GM12878 (cell line): Measurements from ENCODE around the gene SUPT4H1. TPM values are rescaled to one million over a fixed set of nuclear protein-coding genes. Genes with fewer than 3 reads are reported as not detected.

Experiments
- ATAC-seq: fragments of 200-7000 bp; cut with Tn5 transposase; 3 replicates; pipeline ENCODE4 v1.9.1; 2020; ENCODE audit warnings: mild to moderate bottlenecking, moderate library complexity
- BruUV-seq: library from RNA; stranded (reverse); fragments of 400-500 nt; replicated peaks from 2 replicates; lab custom pipeline; 2021; lab: Mats Ljungman, UMichigan
- CTCF ChIA-PET: fragments of 300-600 bp; sonication (Branson Sonifier 250); formaldehyde crosslinking; extraction: SDS; loops from one replicate; lab custom pipeline; 2021; ENCODE audit warnings: inconsistent platforms; lab: Yijun Ruan, JAX
- POLR2A ChIA-PET: fragments of 350-600 bp; formaldehyde crosslinking; extraction: SDS; loops from one replicate; lab custom pipeline; 2021; ENCODE audit warnings: inconsistent platforms; lab: Charles Lee
- RAD21 ChIA-PET: fragments of 300-600 bp; sonication (Branson Sonifier 250); formaldehyde crosslinking; loops from one replicate; lab custom pipeline; 2023; ENCODE audit warnings: antibody characterized with exemption; ENCODE audit not compliant: unreplicated experiment; lab: Charles Lee
- SMC1A ChIA-PET: fragments of 300-600 bp; sonication (Branson Sonifier 250); formaldehyde crosslinking; loops from one replicate; lab custom pipeline; 2023; ENCODE audit not compliant: unreplicated experiment, uncharacterized antibody; lab: Charles Lee
- DNase-seq: peaks from one replicate; pipeline ENCODE4 v3.0.0-alpha.2; 2011; ENCODE audit warnings: low read depth, low spot score
- FAIRE-seq: peaks from 3 replicates; lab custom pipeline; 2011; peaks lifted over from hg19 to GRCh38; lab: Jason Lieb, UNC
- H2AFZ ChIP-seq: 2 replicates; pipeline ENCODE4 v1.6.0; 2011; ENCODE audit warnings: low read depth, low read length, control low read depth; ENCODE audit not compliant: control insufficient read depth
- H3K27ac ChIP-seq: 2 replicates; pipeline ENCODE4 v1.5.1; 2011; ENCODE audit warnings: control low read depth; ENCODE audit not compliant: control insufficient read depth, insufficient read depth
- H3K27me3 ChIP-seq, 2 experiments: replicated peaks in 1 of 2; 2 replicates each; pipeline versions ENCODE4 v1.6.0 to v1.6.1; 2011; ENCODE audit warnings: low read length in 1 of 2; ENCODE audit not compliant: control insufficient read depth in 2 of 2, insufficient read depth in 2 of 2
- H3K36me3 ChIP-seq, 2 experiments: 2 replicates each; pipeline ENCODE4 v1.5.1; 2011; ENCODE audit warnings: low read length in 1 of 2; ENCODE audit not compliant: control insufficient read depth in 2 of 2, insufficient read depth in 2 of 2
- H3K4me1 ChIP-seq: 2 replicates; pipeline ENCODE4 v1.6.1; 2011; ENCODE audit warnings: mild to moderate bottlenecking, low read length, moderate library complexity, mixed read lengths; ENCODE audit not compliant: control insufficient read depth, insufficient read depth
- H3K4me2 ChIP-seq: 2 replicates; pipeline ENCODE4 v1.6.0; 2011; ENCODE audit warnings: control low read depth; ENCODE audit not compliant: control insufficient read depth, insufficient read depth
- H3K4me3 ChIP-seq: fragments of 200-600 bp; sonication (generic); 2 replicates; pipeline ENCODE4 v1.5.1; 2016
- H3K79me2 ChIP-seq: 2 replicates; pipeline ENCODE4 v1.6.0; 2011; ENCODE audit warnings: low read length; ENCODE audit not compliant: control insufficient read depth, insufficient read depth
- H3K9ac ChIP-seq: 2 replicates; pipeline ENCODE4 v1.8.0; 2011; ENCODE audit warnings: low read length, control low read depth, mixed read lengths; ENCODE audit not compliant: control insufficient read depth, insufficient read depth
- H3K9me3 ChIP-seq: replicated peaks from 3 replicates; pipeline ENCODE4 v1.5.1; 2011; ENCODE audit warnings: mild to moderate bottlenecking, low read length; ENCODE audit not compliant: control insufficient read depth, insufficient read depth
- H4K20me1 ChIP-seq: 2 replicates; pipeline ENCODE4 v1.6.0; 2011; ENCODE audit not compliant: control insufficient read depth, insufficient read depth
- ATF7 ChIP-seq: fragments of 450-650 bp; IDR thresholded peaks from 2 replicates; pipeline ENCODE4 v1.6.1; 2016; ENCODE audit warnings: low read depth, mild to moderate bottlenecking
- CREM ChIP-seq: IDR thresholded peaks from 2 replicates; pipeline ENCODE4 v1.6.1; 2014; ENCODE audit warnings: antibody characterized with exemption, low read depth
- E2F4 ChIP-seq: IDR thresholded peaks from 2 replicates; pipeline ENCODE4 v1.6.1; 2012; ENCODE audit warnings: low read depth, low read length, improper control_type of control experiment
- EP300 ChIP-seq, 2 experiments: fragments of 150-350 bp in 1 of 2; IDR thresholded peaks; 2 replicates each; pipeline ENCODE4 v1.6.1; 2011 to 2012; ENCODE audit warnings: low read depth in 2 of 2, low read length in 2 of 2, borderline replicate concordance in 1 of 2, improper control_type of control experiment in 1 of 2, inconsistent platforms in 1 of 2; ENCODE audit not compliant: control insufficient read depth in 1 of 2
- IKZF2 ChIP-seq, 2 experiments: fragments of 450-650 bp; IDR thresholded peaks; 2 replicates each; pipeline ENCODE4 v1.6.1; 2017; ENCODE audit warnings: mild to moderate bottlenecking in 2 of 2, moderate library complexity in 2 of 2
- KLF5 ChIP-seq: fragments of 450-650 bp; IDR thresholded peaks from 2 replicates; pipeline ENCODE4 v1.6.1; 2014; ENCODE audit warnings: mild to moderate bottlenecking; ENCODE audit not compliant: partially characterized antibody
- NBN ChIP-seq: fragments of 450-650 bp; IDR thresholded peaks from 2 replicates; pipeline ENCODE4 v1.6.1; 2016
- PAX5 ChIP-seq: IDR thresholded peaks from 2 replicates; pipeline ENCODE4 v1.6.1; 2011; ENCODE audit warnings: low read depth, low read length, borderline replicate concordance
- SMARCA5 ChIP-seq: fragments of 450-650 bp; IDR thresholded peaks from 2 replicates; pipeline ENCODE4 v1.6.1; 2017; ENCODE audit warnings: mild to moderate bottlenecking
- SUZ12 ChIP-seq: fragments of 200-600 bp; sonication (generic); IDR thresholded peaks from one replicate; pipeline ENCODE4 v1.6.1; 2018; ENCODE audit warnings: antibody characterized with exemption, mild to moderate bottlenecking; ENCODE audit not compliant: unreplicated experiment
- ZNF207 ChIP-seq: fragments of 450-650 bp; IDR thresholded peaks from 2 replicates; pipeline ENCODE4 v1.6.1; 2014; ENCODE audit warnings: antibody characterized with exemption, mild to moderate bottlenecking, borderline replicate concordance
- ZNF217 ChIP-seq: fragments of 450-650 bp; IDR thresholded peaks from 2 replicates; pipeline ENCODE4 v1.6.1; 2017; ENCODE audit warnings: antibody characterized with exemption, mild to moderate bottlenecking
- ZNF274 ChIP-seq: IDR thresholded peaks from one replicate; pipeline ENCODE4 v1.8.0; 2011; ENCODE audit not compliant: insufficient read length, insufficient read depth
- WGBS: methylation state at CpG from one replicate; pipeline ENCODE4 v1.1.6; 2016; ENCODE audit warnings: low lambda C conversion rate; ENCODE audit not compliant: insufficient replicate concordance, insufficient coverage; ENCODE audit errors: missing lambda C conversion rate; 5-methylcytosine and 5-hydroxymethylcytosine counted together
- in situ Hi-C: fragments of 300-500 bp; cut with MboI; formaldehyde crosslinking; loops from 9 replicates; pipeline ENCODE4 v1.14.3; 2018; ENCODE audit warnings: mixed read lengths
- intact Hi-C: fragments of 100-400 bp; cut with micrococcal nuclease; formaldehyde crosslinking; loops from one replicate; pipeline ENCODE4 v1.14.2; 2022; ENCODE audit not compliant: unreplicated experiment
- polyA plus RNA-seq, 11 experiments: library from polyadenylated mRNA; depleted of rRNA in 4 of 11; unstranded in 6 of 11; stranded (reverse) in 5 of 11; fragments of >200 nt; fragmentation: Nextera tagmentation in 4 of 11; fragmentation: Illumina TruSeq in 1 of 11; extraction: Ambion mirVana in 4 of 11; extraction: Trizol in 1 of 11; gene quantifications; 1 replicate in 1 of 11; 2 replicates in 10 of 11; pipeline versions ENCODE4 v1.2.1 to v1.2.3, GENCODE V29; 2011 to 2016; ENCODE audit warnings: inconsistent platforms in 2 of 11, missing spikeins in 2 of 11, low read depth in 1 of 11
- total RNA-seq, 4 experiments: library from RNA; depleted of rRNA in 3 of 4; stranded (reverse); fragments of >200 nt in 3 of 4; fragmentation: Illumina TruSeq in 1 of 4; extraction: Trizol in 1 of 4; gene quantifications; 2 replicates each; pipeline versions ENCODE4 v1.2.1 to v1.2.3, GENCODE V29; 2013 to 2021

SUPT4H1 gene
- total and polyA plus RNA-seq, 10 of the 15 experiments (the other 5 are each of a cell fraction or from before 2014, with no cell fraction given) = 83.8 to 293 (median 128) TPM

DNA sequence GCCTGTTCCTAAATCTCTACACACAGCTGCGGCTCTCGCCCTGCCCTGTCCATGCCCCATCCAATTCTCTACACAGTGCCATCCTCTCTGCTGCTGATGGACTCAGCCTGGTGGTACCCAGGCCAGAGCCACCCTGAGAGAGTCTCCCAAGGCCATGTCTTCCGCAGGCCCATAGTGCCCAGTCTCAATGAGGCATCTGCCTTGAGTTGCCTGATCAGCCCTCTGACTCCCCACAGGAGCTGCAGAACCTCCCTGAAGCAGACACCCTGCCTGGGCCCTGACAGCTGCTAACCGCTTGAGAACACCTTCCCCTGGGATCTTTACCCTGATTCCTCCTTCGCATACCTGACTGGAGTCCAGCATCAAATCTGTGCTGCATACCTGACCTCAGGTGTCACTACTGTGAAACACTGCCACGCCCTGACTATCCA lies 36.7 kb downstream of the SUPT4H1 start:
- peaks cover 7% of the 10 kb centered on the region for H3K4me1 ChIP-seq
- CTCF ChIA-PET = interaction anchor here (1.1 to 6.5 kb wide), 6 partner anchors 11 to 133 kb away, joined by 3 to 163 read pairs (median 4); partner anchors contain the start of gene RNF43
- in situ Hi-C loops = loop anchor here (5.0 kb wide), 1 partner anchor 132 kb away; no protein-coding TSS in a partner anchor
- H3K27ac ChIP-seq = no peak overlapping the region
- H3K4me3 ChIP-seq = no peak overlapping the region
- H3K9me3 ChIP-seq = no peaks in the 10 kb centered on the region
- no peaks in the 10 kb centered on the region for H3K79me2 ChIP-seq
- H2AFZ ChIP-seq = no peak overlapping the region
- SMC1A ChIA-PET = interaction anchor here (1.0 to 12.9 kb wide), 8 partner anchors 13 to 307 kb away, joined by 3 to 249 read pairs (median 4); no protein-coding TSS in a partner anchor
- 0 out of 4 replicates have a peak, but pooled peaks cover 0 to under 1% of the 10 kb centered on the region in 2 experiments for H3K36me3 ChIP-seq
- 63% methylated on average over 6 of the region's 6 CpGs for WGBS
- POLR2A ChIA-PET = interaction anchor here (1.1 kb wide), 1 partner anchor 30 kb away, joined by 3 read pairs; no protein-coding TSS in a partner anchor
- BruUV-seq = no TSS peak
- no peak for TF ChIP-seq ZNF217
- TF ChIP-seq, all 136 proteins: peak for 0
- no peak for ATAC-seq
- intact Hi-C loops = no loop called here
- Histone ChIP-seq H4K20me1 (no peaks in the 10 kb centered on the region), H3K9ac (no peak overlapping the region), H3K4me2 (no peak overlapping the region), H3K27me3 (no peaks in the 10 kb centered on the region)
- RAD21 ChIA-PET = interaction anchor here (2.5 to 10.9 kb wide), 2 partner anchors 27 to 102 kb away, joined by 8 to 227 read pairs; partner anchors contain the start of gene RNF43
- no peak for FAIRE-seq
- DNase-seq = no peak

GRCh38 chr17:58314706-58315015 lies 37.3 kb downstream of the SUPT4H1 start:
- H3K9me3 ChIP-seq = no peaks in the 10 kb centered on the region
- ChIA-PET POLR2A (no interaction called here), RAD21 (interaction anchor here (1.5 to 10.9 kb wide), 3 partner anchors 28 to 118 kb away, joined by 3 to 227 read pairs (median 8); partner anchors contain the start of gene RNF43), CTCF (interaction anchor here (1.1 to 6.5 kb wide), 5 partner anchors 10 to 133 kb away, joined by 3 to 163 read pairs (median 3); no protein-coding TSS in a partner anchor), SMC1A (interaction anchor here (1.0 to 12.9 kb wide), 6 partner anchors 12 to 307 kb away, joined by 3 to 249 read pairs (median 4); no protein-coding TSS in a partner anchor)
- no peaks in the 10 kb centered on the region for H4K20me1 ChIP-seq
- in situ Hi-C loops (loop anchor here (5.0 kb wide), 1 partner anchor 133 kb away; no protein-coding TSS in a partner anchor), intact Hi-C loops (no loop called here)
- no peak overlapping the region for H3K4me3 ChIP-seq
- H3K4me2 ChIP-seq = no peak overlapping the region
- H2AFZ ChIP-seq = no peak overlapping the region
- H3K9ac ChIP-seq = no peak overlapping the region
- H3K79me2 ChIP-seq = no peaks in the 10 kb centered on the region
- DNase-seq (no peak), ATAC-seq (no peak), FAIRE-seq (no peak)
- H3K4me1 ChIP-seq = peaks cover 7% of the 10 kb centered on the region
- no TSS peak for BruUV-seq
- TF ChIP-seq IKZF2 (IDR thresholded peaks at IDR 0.05) (no peak), EP300 (IDR thresholded peaks at IDR 0.05; ENCODE audit: borderline replicate concordance in 1 of 2, control insufficient read depth in 1 of 2, low read depth in 2 of 2, low read length in 2 of 2) (no peak), PAX5 (no peak), E2F4 (no peak), SMARCA5 (no peak), ATF7 (no peak), KLF5 (no peak), ZNF207 (no peak), CREM (no peak), NBN (no peak), SUZ12 (no peak), ZNF274 (no peak)
- H3K36me3 ChIP-seq = 0 out of 4 replicates have a peak, but pooled peaks cover 0 to 1% of the 10 kb centered on the region in 2 experiments
- no peak overlapping the region for H3K27ac ChIP-seq
- no peaks in the 10 kb centered on the region for H3K27me3 ChIP-seq
- WGBS = 62% methylated on average over 6 of the region's 6 CpGs
